ENCODE results near the gene NHLRC2. TPM values are rescaled to one million over a fixed set of nuclear protein-coding genes. Genes with fewer than 3 reads are reported as not detected.

Gene NHLRC2
- total RNA-seq, 1 donor from 2014 or later: 39.9 TPM

DNA sequence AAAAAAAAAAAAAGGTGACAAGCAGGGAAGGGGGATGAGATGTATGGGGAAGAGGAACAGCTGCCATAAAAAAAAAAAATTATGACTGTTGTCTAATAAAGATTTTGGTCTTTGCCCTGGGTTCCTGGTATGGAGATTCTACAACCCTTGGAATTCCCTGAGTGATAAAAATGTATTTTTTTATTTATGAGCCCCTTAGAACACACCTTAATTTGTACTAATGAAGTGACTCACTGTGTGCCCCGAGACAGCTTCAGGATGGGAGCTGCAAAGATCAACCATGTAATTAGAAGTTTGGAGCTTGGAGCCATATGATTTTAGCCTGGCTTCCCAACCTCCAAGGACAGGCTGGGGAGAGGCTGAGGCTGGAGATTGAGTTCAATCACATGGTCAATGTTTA lies 69.7 kb downstream of the NHLRC2 start:
- H3K27me3 Mint-ChIP-seq (ENCODE audit: low read depth): no peaks in the 10 kb centered on the region
- H3K4me3 Mint-ChIP-seq: no peak overlapping the region
- no peak overlapping the region for H3K27ac Mint-ChIP-seq
- H3K4me1 Mint-ChIP-seq: peaks cover 23% of the 10 kb centered on the region
- no peak for TF ChIP-seq CTCF (IDR thresholded peaks at IDR 0.05; ENCODE audit: unreplicated experiment)
- peaks cover 14% of the 10 kb centered on the region for H3K9me3 Mint-ChIP-seq
- no peaks in the 10 kb centered on the region for H3K36me3 Mint-ChIP-seq
- DNase-seq (ENCODE audit: low spot score in 2 of 2, unreplicated experiment in 2 of 2): no peak

GRCh38 chr10:113924664-113925063 lies 70.2 kb downstream of the NHLRC2 start:
- Mint-ChIP-seq H3K4me1 (peaks cover 23% of the 10 kb centered on the region), H3K27ac (no peak overlapping the region), H3K36me3 (no peaks in the 10 kb centered on the region), H3K27me3 (ENCODE audit: low read depth) (no peaks in the 10 kb centered on the region), H3K4me3 (no peak overlapping the region), H3K9me3 (peaks cover 14% of the 10 kb centered on the region)
- no peak for TF ChIP-seq CTCF (IDR thresholded peaks at IDR 0.05; ENCODE audit: unreplicated experiment)
- DNase-seq (ENCODE audit: low spot score in 2 of 2, unreplicated experiment in 2 of 2): no peak

DNA sequence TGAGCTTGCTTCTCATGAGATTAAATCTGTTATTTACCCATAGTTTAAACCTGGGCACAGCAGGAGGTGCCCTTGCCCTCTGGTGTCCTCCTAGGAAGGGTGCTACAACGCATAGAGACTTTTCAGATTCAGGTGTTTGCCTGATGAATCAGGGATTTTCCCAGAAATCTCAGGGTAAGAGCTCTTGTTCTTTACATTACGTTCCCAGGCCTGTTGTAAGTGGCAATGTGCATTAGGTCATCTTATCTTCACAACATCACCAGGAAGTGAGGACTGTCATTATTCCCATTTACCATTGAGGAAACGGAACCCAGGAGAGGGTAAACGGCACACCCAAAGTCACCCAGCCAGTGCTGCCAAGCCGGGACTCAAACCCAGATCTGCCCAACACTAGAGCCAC lies 73.0 kb downstream of the NHLRC2 start:
- H3K4me3 Mint-ChIP-seq: no peak overlapping the region
- no peak overlapping the region for H3K27ac Mint-ChIP-seq
- no peaks in the 10 kb centered on the region for H3K36me3 Mint-ChIP-seq
- no peak for TF ChIP-seq CTCF (IDR thresholded peaks at IDR 0.05; ENCODE audit: unreplicated experiment)
- peaks cover 11% of the 10 kb centered on the region for H3K4me1 Mint-ChIP-seq
- no peaks in the 10 kb centered on the region for H3K27me3 Mint-ChIP-seq (ENCODE audit: low read depth)
- DNase-seq (ENCODE audit: low spot score in 2 of 2, unreplicated experiment in 2 of 2): no peak
- H3K9me3 Mint-ChIP-seq: peaks cover 14% of the 10 kb centered on the region

- H3K4me1 Mint-ChIP-seq: peaks cover 10% of the 10 kb centered on the region
- DNase-seq (ENCODE audit: low spot score in 2 of 2, unreplicated experiment in 2 of 2): no peak
- H3K27me3 Mint-ChIP-seq (ENCODE audit: low read depth): no peaks in the 10 kb centered on the region
- H3K36me3 Mint-ChIP-seq: no peaks in the 10 kb centered on the region
- H3K27ac Mint-ChIP-seq: no peak overlapping the region
- H3K4me3 Mint-ChIP-seq: no peak overlapping the region
- H3K9me3 Mint-ChIP-seq: peaks cover 11% of the 10 kb centered on the region
- no peak for TF ChIP-seq CTCF (IDR thresholded peaks at IDR 0.05; ENCODE audit: unreplicated experiment)
Observed at GRCh38 chr10:113928830-113929229, 74.4 kb downstream of the NHLRC2 start.

DNA sequence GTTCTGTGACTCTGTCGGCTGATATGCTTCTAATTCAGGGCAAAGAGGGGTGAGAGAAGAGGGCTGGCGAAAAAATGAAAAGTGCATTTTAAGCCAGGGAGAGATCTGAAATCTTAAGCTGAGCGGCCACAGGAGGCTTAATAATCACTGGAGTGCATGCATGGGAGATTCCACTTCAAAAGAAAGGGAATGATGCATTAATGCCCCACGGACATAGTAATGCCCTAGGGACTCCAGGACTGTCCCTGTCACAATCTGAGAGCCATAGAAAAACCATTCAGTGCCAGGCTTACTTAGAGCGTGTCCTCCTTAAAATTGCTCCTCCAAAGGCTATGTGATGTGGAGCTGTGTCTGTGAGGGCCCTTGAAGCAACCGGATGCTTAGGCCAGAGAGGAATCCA lies 75.1 kb downstream of the NHLRC2 start:
- peaks cover 13% of the 10 kb centered on the region for H3K4me1 Mint-ChIP-seq
- DNase-seq (ENCODE audit: low spot score in 2 of 2, unreplicated experiment in 2 of 2): no peak
- H3K36me3 Mint-ChIP-seq: no peaks in the 10 kb centered on the region

More for the DNA sequence above, 75.1 kb downstream of the NHLRC2 start:
- no peak overlapping the region for H3K4me3 Mint-ChIP-seq
- peaks cover 8% of the 10 kb centered on the region for H3K9me3 Mint-ChIP-seq
- no peak for TF ChIP-seq CTCF (IDR thresholded peaks at IDR 0.05; ENCODE audit: unreplicated experiment)
- no peak overlapping the region for H3K27ac Mint-ChIP-seq
- H3K27me3 Mint-ChIP-seq (ENCODE audit: low read depth): no peaks in the 10 kb centered on the region

Measured in mesothelial cell of epicardium (in vitro differentiated cells).